SU-DHL-6 (cell line): ENCODE data around the gene GCNT2.
"Not testable (repeated sequence)": the region's sequence is repeated elsewhere in the genome, so short reads cannot be mapped to it uniquely, and the experiment has no call there.

ENCODE experiments used
- H2AFZ ChIP-seq: fragments of 200-600 bp; sonication (generic); 2 replicates; pipeline ENCODE4 v1.6.1; 2014; ENCODE audit warnings: low read depth, mild to moderate bottlenecking, moderate library complexity, mixed read lengths, antibody characterized with exemption, low read length; ENCODE audit not compliant: severe bottlenecking
- H3F3A ChIP-seq: fragments of 200-600 bp; shearing (Covaris generic); 2 replicates; pipeline ENCODE4 v1.6.0; 2016; ENCODE audit warnings: antibody characterized with exemption, mild to moderate bottlenecking; ENCODE audit not compliant: insufficient read depth
- H3K27ac ChIP-seq: fragments of 200-600 bp; sonication (generic); 2 replicates; pipeline ENCODE4 v1.5.1; 2016; ENCODE audit warnings: low read depth, mild to moderate bottlenecking, low read length, moderate library complexity, mixed read lengths
- H3K27me3 ChIP-seq: fragments of 200-600 bp; sonication (generic), shearing (Covaris generic); 2 replicates; pipeline ENCODE4 v1.6.0; 2014; ENCODE audit warnings: mild to moderate bottlenecking, low read length
- H3K36me3 ChIP-seq: fragments of 200-600 bp; sonication (generic); 2 replicates; pipeline ENCODE4 v1.6.1; 2014; ENCODE audit warnings: mild to moderate bottlenecking, low read length, mixed read lengths
- H3K4me2 ChIP-seq: fragments of 300-600, 200-600 bp; shearing (Covaris generic), sonication (generic); 2 replicates; pipeline ENCODE4 v1.6.0; 2014; ENCODE audit warnings: low read length, low read depth, mild to moderate bottlenecking; ENCODE audit not compliant: poor library complexity, severe bottlenecking
- H3K4me3 ChIP-seq: fragments of 200-600 bp; sonication (generic); 2 replicates; pipeline ENCODE4 v1.5.1; 2014; ENCODE audit warnings: antibody characterized with exemption, low read length, mild to moderate bottlenecking, mixed read lengths; ENCODE audit not compliant: insufficient read depth, poor library complexity, severe bottlenecking
- H3K79me2 ChIP-seq: fragments of 200-600 bp; sonication (generic); 2 replicates; pipeline ENCODE4 v1.6.1; 2014; ENCODE audit warnings: mild to moderate bottlenecking, low read length, moderate library complexity; ENCODE audit not compliant: insufficient read depth
- H3K9ac ChIP-seq: fragments of 200-600 bp; sonication (generic); 2 replicates; pipeline ENCODE4 v1.7.0; 2014; ENCODE audit warnings: mild to moderate bottlenecking, low read length
- H3K9me2 ChIP-seq: fragments of 200-600 bp; sonication (generic); replicated peaks from 2 replicates; pipeline ENCODE4 v1.6.1; 2014; ENCODE audit warnings: low read length; ENCODE audit not compliant: insufficient read depth
- H3K9me3 ChIP-seq: fragments of 200-600 bp; sonication (generic); 2 replicates; pipeline ENCODE4 v1.6.1; 2014; ENCODE audit warnings: low read length, mixed read lengths; ENCODE audit not compliant: insufficient read depth
- H4K20me1 ChIP-seq: fragments of 200-600 bp; sonication (generic); 2 replicates; pipeline ENCODE4 v1.6.1; 2014; ENCODE audit warnings: low read depth, mild to moderate bottlenecking, antibody characterized with exemption, low read length, moderate library complexity, mixed read lengths
- CTCF ChIP-seq: fragments of 200-600 bp; sonication (generic); IDR thresholded peaks from one replicate; pipeline ENCODE4 v1.5.1; 2017; ENCODE audit warnings: antibody characterized with exemption, mild to moderate bottlenecking, low read length, moderate library complexity; ENCODE audit not compliant: insufficient read depth, poor library complexity, severe bottlenecking
- EZH2phosphoT487 ChIP-seq: fragments of 200-600 bp; sonication (generic), shearing (Covaris generic); conservative IDR thresholded peaks from 2 replicates; pipeline ENCODE4 v1.6.1; 2018; ENCODE audit warnings: mild to moderate bottlenecking, antibody characterized with exemption, low read length, moderate library complexity, mixed read lengths

Gene GCNT2

GRCh38 chr6:10662207-10662606 is 141.1 kb downstream of the GCNT2 start:
- H3K36me3 ChIP-seq, result no peaks in the 10 kb centered on the region
- no peaks in the 10 kb centered on the region for H3K9me3 ChIP-seq
- H3K27me3 ChIP-seq, result no peaks in the 10 kb centered on the region
- no peaks in the 10 kb centered on the region for H3K79me2 ChIP-seq
- H3K9me2 ChIP-seq, result no peaks in the 10 kb centered on the region
- TF ChIP-seq CTCF, result no peak
- TF ChIP-seq EZH2phosphoT487, result no peak
- no peak overlapping the region for H3K27ac ChIP-seq
- no peaks in the 10 kb centered on the region for H3F3A ChIP-seq
- H3K4me3 ChIP-seq, result no peak overlapping the region
- no peak overlapping the region for H2AFZ ChIP-seq
- no peak overlapping the region for H3K4me2 ChIP-seq
- no peaks in the 10 kb centered on the region for H4K20me1 ChIP-seq
- no peak overlapping the region for H3K9ac ChIP-seq

- Histone ChIP-seq H3K9me3 (no peaks in the 10 kb centered on the region), H3K27ac (no peak overlapping the region), H3K79me2 (no peaks in the 10 kb centered on the region), H3K4me3 (no peak overlapping the region), H3K4me2 (no peak overlapping the region), H3K36me3 (no peaks in the 10 kb centered on the region), H3K27me3 (no peaks in the 10 kb centered on the region), H3K9ac (no peak overlapping the region), H3K9me2 (no peaks in the 10 kb centered on the region), H2AFZ (no peak overlapping the region), H3F3A (no peaks in the 10 kb centered on the region), H4K20me1 (no peaks in the 10 kb centered on the region)
- TF ChIP-seq CTCF (no peak), EZH2phosphoT487 (no peak)
Observed at GRCh38 chr6:10662742-10663141, 141.6 kb downstream of the GCNT2 start.

GRCh38 chr6:10665595-10665994 is 144.4 kb downstream of the GCNT2 start:
- H3K27ac ChIP-seq, H3K9me2 ChIP-seq, H3F3A ChIP-seq, H4K20me1 ChIP-seq, H3K4me2 ChIP-seq, H3K9me3 ChIP-seq, H3K27me3 ChIP-seq, H3K36me3 ChIP-seq, H3K79me2 ChIP-seq, H2AFZ ChIP-seq, H3K4me3 ChIP-seq, H3K9ac ChIP-seq: not testable (repeated sequence)

- Histone ChIP-seq H3K36me3 (no peaks in the 10 kb centered on the region), H3K4me2 (no peak overlapping the region), H3K9ac (no peak overlapping the region), H3K27me3 (no peaks in the 10 kb centered on the region), H4K20me1 (no peaks in the 10 kb centered on the region), H3K9me2 (no peaks in the 10 kb centered on the region), H3K27ac (no peak overlapping the region), H3K4me3 (no peak overlapping the region), H2AFZ (no peak overlapping the region), H3K79me2 (no peaks in the 10 kb centered on the region), H3K9me3 (no peaks in the 10 kb centered on the region), H3F3A (no peaks in the 10 kb centered on the region)
- no peak for TF ChIP-seq EZH2phosphoT487
- no peak for TF ChIP-seq CTCF
Observed at GRCh38 chr6:10668126-10668917, 147.2 kb downstream of the GCNT2 start.
